ENCODE data around the gene PAQR4. TPM values are rescaled to one million over a fixed set of nuclear protein-coding genes. Genes with fewer than 3 reads are reported as not detected.

PAQR4 gene
- total RNA-seq, 1 donor from 2014 or later, result 11.8 TPM

- peaks cover 6% of the 10 kb centered on the region for H3K4me1 Mint-ChIP-seq (ENCODE audit: unreplicated experiment)
- H3K27me3 Mint-ChIP-seq (ENCODE audit: unreplicated experiment), result peaks cover 24% of the 10 kb centered on the region
- H3K27ac Mint-ChIP-seq (ENCODE audit: unreplicated experiment), result no peak overlapping the region
- no peak overlapping the region for H3K4me3 Mint-ChIP-seq (ENCODE audit: unreplicated experiment)
- TF ChIP-seq CTCF (IDR thresholded peaks at IDR 0.05; ENCODE audit: unreplicated experiment), result peak; percentile 45
- peak; percentile 71 for DNase-seq (ENCODE audit: low spot score)
- H3K9me3 Mint-ChIP-seq (ENCODE audit: unreplicated experiment), result no peaks in the 10 kb centered on the region
- H3K36me3 Mint-ChIP-seq (ENCODE audit: low read depth, unreplicated experiment), result peaks cover 8% of the 10 kb centered on the region
Measured at GRCh38 chr16:2969545-2970521, 685 bp downstream of the PAQR4 start.

- TF ChIP-seq CTCF (IDR thresholded peaks at IDR 0.05; ENCODE audit: unreplicated experiment), result no peak
- no peak for DNase-seq (ENCODE audit: low spot score)
- Mint-ChIP-seq H3K27ac (ENCODE audit: unreplicated experiment) (no peak overlapping the region), H3K27me3 (ENCODE audit: unreplicated experiment) (peaks cover 20% of the 10 kb centered on the region), H3K4me3 (ENCODE audit: unreplicated experiment) (peak overlapping the region; percentile 31), H3K4me1 (ENCODE audit: unreplicated experiment) (peaks cover 6% of the 10 kb centered on the region), H3K9me3 (ENCODE audit: unreplicated experiment) (no peaks in the 10 kb centered on the region), H3K36me3 (ENCODE audit: low read depth, unreplicated experiment) (peaks cover 8% of the 10 kb centered on the region)
Measured at GRCh38 chr16:2970563-2970962, 1.4 kb downstream of the PAQR4 start.

- no peak overlapping the region for H3K27ac Mint-ChIP-seq (ENCODE audit: unreplicated experiment)
Measured at GRCh38 chr16:2971134-2971984, 2.2 kb downstream of the PAQR4 start.

GRCh38 chr16:2971985-2972784 is 3.0 kb downstream of the PAQR4 start:
- DNase-seq (ENCODE audit: low spot score), result no peak
- Mint-ChIP-seq H3K4me1 (ENCODE audit: unreplicated experiment) (peaks cover 6% of the 10 kb centered on the region), H3K27me3 (ENCODE audit: unreplicated experiment) (peaks cover 17% of the 10 kb centered on the region), H3K27ac (ENCODE audit: unreplicated experiment) (peak overlapping the region; percentile 31), H3K36me3 (ENCODE audit: low read depth, unreplicated experiment) (peaks cover 8% of the 10 kb centered on the region), H3K4me3 (ENCODE audit: unreplicated experiment) (peak overlapping the region; percentile 47), H3K9me3 (ENCODE audit: unreplicated experiment) (no peaks in the 10 kb centered on the region)
- TF ChIP-seq CTCF (IDR thresholded peaks at IDR 0.05; ENCODE audit: unreplicated experiment), result no peak

More at GRCh38 chr16:2971134-2971984, 2.2 kb downstream of the PAQR4 start:
- no peak for DNase-seq (ENCODE audit: low spot score)
- H3K4me3 Mint-ChIP-seq (ENCODE audit: unreplicated experiment), result peak overlapping the region; percentile 31
- peaks cover 6% of the 10 kb centered on the region for H3K4me1 Mint-ChIP-seq (ENCODE audit: unreplicated experiment)
- no peak for TF ChIP-seq CTCF (IDR thresholded peaks at IDR 0.05; ENCODE audit: unreplicated experiment)
- H3K27me3 Mint-ChIP-seq (ENCODE audit: unreplicated experiment), result peaks cover 17% of the 10 kb centered on the region
- peaks cover 8% of the 10 kb centered on the region for H3K36me3 Mint-ChIP-seq (ENCODE audit: low read depth, unreplicated experiment)
- H3K9me3 Mint-ChIP-seq (ENCODE audit: unreplicated experiment), result no peaks in the 10 kb centered on the region
